Keratinocyte (primary cell): ENCODE measurements around the gene VSNL1.

Experiments
- CTCF ChIP-seq, 3 experiments: IDR thresholded peaks in 1 of 3; conservative IDR thresholded peaks in 1 of 3; optimal IDR thresholded peaks in 1 of 3; 2 replicates in 2 of 3; 3 replicates in 1 of 3; pipeline versions ENCODE3 to v1.5.1; 2011; ENCODE audit warnings: low read length in 3 of 3, mild to moderate bottlenecking in 3 of 3, moderate library complexity in 2 of 3, control low read depth in 1 of 3, inconsistent platforms in 1 of 3; ENCODE audit not compliant: insufficient read depth in 2 of 3; ENCODE audit errors: extremely low read depth in 1 of 3
- EZH2 ChIP-seq: IDR thresholded peaks from one replicate; pipeline ENCODE4 v1.6.1; 2012; ENCODE audit warnings: inconsistent platforms, mild to moderate bottlenecking, low read length, moderate library complexity

DNA sequence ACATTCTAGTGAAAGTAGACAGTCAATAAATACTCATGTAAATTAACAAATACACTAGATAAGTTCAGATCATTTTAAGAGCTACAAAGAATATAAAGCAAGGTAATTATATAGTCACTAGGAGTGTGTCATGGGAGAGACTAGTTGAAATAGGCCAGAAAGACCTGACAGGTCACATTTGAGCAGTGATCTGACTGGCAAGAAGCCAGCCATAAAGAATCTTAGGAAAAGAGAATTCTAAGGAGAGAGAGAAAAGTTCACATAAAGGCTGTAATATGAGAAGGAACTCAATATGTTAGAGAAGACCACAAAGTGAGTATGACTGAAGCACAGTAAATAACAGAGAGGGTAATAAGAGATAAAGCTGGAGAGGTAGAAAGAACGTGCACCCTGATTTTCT lies 31.2 kb downstream of the VSNL1 start:
- TF ChIP-seq CTCF (optimal IDR thresholded peaks at IDR 0.05 in 1 of 3, IDR thresholded peaks at IDR 0.05 in 1 of 3, conservative IDR thresholded peaks at IDR 0.05 in 1 of 3; ENCODE audit: extremely low read depth in 1 of 3, insufficient read depth in 2 of 3, low read length in 3 of 3) = no peak
- TF ChIP-seq EZH2 = no peak
